Skeletal muscle cell (primary cell): ENCODE results near the gene MAN1B1.

Experiments
- DNase-seq: peaks from one replicate; pipeline ENCODE4 v3.0.0-alpha.2; 2010; ENCODE audit warnings: low read depth
- H3K4me3 ChIP-seq: 2 replicates; pipeline ENCODE4 v1.5.1; 2011; ENCODE audit warnings: low read depth, mild to moderate bottlenecking, control low read depth, low read length, moderate library complexity

MAN1B1 gene

GRCh38 chr9:137066096-137066861 lies 20.5 kb upstream of the MAN1B1 start:
- DNase-seq, result no peak

DNA sequence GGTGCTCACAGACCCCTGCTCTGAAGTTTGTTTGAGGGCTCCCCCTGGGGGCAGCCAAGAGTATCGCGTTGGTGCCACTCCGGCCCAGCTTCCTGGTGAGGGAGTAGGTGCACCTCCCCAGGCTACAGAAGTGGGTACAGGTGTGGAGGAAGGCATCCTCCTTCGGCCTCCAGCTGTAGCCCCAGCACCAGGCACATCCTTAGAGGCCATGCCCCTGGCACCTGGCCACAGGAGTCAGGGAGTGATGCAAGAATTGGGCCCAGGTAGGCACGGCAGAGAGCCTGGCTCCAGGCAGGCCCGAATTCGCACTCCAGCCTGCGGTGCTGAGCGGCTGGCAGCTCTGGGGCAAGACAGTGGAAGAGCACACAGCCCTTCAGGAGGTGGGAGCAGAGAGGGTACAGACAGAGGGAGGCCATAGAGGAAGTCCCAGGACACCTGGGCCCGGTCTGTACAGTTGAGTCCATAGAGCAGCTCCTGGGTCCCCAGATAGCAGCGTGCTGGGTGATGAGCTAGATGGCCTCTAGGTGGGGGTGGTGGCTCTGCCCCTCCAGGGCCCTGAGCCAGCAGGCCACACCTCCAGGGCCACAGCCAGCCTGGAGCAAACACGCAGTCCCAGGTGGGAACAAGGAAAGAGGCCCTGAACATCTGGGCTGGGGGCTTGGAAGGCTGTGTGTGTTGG lies 18.8 kb upstream of the MAN1B1 start:
- DNase-seq, result no peak
- H3K4me3 ChIP-seq, result no peak overlapping the region

More at GRCh38 chr9:137066096-137066861, 20.5 kb upstream of the MAN1B1 start:
- H3K4me3 ChIP-seq, result no peak overlapping the region

DNA sequence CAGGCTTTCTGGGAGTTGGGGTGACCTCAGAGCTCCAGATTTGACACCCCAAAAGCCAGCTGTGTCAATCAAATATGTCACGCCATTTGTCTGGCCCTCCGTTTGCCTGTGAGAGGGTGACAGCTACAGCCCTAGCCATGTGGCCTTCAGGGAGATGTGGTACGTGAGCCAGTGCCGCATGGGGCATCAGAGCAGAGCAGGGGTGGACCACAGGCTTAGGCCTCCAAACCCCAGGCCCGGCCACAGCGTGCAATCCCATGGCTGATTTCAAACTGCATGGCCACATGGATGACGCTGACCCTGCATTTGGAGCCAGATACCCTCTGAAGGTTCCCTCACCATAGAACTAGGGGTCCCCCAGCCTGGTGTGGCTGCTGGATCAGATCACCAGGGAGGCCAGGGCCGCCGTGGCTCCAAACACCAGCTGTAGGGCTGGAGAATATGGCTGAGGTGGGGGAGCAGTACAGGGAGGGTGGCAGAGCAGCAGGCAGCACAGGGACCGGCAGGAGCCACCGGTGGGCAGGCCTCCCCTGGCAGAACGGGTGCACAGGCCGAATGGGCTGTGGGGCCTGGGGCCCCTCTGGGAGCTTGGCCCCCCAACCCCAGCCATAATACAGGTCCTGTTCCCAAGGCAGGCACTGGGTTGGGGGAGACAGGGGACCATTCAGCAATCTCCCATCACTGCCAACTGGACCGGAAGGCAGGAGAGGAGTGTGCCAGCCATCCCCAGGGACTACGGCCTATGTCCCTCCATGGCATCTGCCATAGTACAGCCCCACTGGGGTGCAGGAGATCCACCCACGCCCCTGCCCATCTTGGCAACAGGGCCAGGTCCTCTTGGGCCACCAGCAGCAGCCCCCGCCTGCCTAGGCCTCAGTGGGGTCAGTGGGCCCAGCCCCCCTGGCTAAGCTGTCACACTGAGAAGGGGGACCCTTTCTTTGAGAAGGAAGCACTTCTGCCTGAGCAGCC lies 18.0 kb upstream of the MAN1B1 start:
- no peak overlapping the region for H3K4me3 ChIP-seq
- DNase-seq, result no peak

GRCh38 chr9:137069508-137070091 lies 17.2 kb upstream of the MAN1B1 start:
- no peak for DNase-seq
- H3K4me3 ChIP-seq, result peak overlapping the region; percentile 22

DNA sequence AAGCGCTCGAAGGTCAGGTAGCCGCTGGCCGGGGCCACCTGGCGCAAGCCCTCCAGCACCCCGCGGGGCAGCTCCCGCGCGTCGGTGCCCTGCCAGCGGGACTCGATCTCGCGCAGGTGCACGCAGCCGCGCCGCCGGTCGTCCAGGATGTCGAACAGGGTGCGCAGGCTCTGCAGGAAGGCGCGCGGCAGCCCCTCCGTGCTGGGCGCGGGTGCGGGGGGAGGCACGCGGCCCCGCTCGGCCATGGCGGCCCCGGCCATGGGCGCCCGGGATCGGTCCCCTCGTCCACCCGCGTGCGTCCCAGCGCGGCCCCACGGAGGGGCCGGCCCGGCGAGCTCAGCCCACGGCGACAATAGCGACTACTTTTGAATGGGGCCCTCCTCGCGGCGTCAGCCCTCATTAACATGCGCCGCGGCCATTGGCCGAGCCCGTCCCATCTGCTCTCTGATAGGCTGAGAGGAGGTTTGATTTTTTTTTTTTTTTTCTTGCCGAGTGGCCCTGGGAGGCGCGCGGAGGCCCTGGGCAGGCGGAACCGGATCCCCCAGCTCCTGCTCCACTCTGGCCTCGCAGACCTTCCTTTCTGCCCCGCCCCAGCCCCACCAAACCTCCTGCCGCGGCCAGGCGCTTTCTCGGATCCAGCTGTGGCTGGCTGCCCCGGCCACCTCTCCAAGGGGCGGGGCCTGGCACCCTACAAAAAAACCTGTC lies 16.4 kb upstream of the MAN1B1 start, which contains the start of gene SAPCD2:
Gene SAPCD2 (minus strand): TSS at position 357 of the 705 bp plus-strand sequence. CDS start 97 bp downstream, at position 260.
- DNase-seq, result peak; percentile 36
- H3K4me3 ChIP-seq, result peak within 1 kb of the TSS; percentile 40

DNA sequence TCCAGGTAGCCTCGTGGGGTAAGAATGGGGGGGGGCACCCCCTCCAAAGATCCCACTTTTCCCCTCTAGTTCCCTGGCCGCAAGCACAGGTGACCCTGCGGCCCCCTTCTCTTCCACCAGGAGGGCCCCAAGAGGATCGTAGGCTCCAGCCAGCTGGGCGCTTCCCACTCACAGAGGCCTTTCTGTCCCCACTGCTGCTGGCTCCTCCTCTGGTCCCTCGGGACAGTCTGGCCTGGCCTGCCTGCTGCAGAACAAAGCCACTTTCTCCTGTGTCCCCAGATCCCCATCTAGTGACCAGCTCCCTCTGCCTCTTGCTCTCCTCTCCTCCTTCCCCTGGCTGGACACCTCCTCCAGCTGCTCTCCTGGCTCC lies 15.9 kb upstream of the MAN1B1 start:
- peak overlapping the region; percentile 40 for H3K4me3 ChIP-seq
- DNase-seq, result no peak

- DNase-seq, result no peak
- no peak overlapping the region for H3K4me3 ChIP-seq
These were observed 15.5 kb upstream of the MAN1B1 start for GRCh38 chr9:137071282-137071681.

GRCh38 chr9:137073992-137074399 lies 12.8 kb upstream of the MAN1B1 start:
- no peak overlapping the region for H3K4me3 ChIP-seq
- DNase-seq, result no peak

GRCh38 chr9:137074657-137075274 lies 12.0 kb upstream of the MAN1B1 start:
- H3K4me3 ChIP-seq, result no peak overlapping the region
- DNase-seq, result no peak

- no peak for DNase-seq
- no peak overlapping the region for H3K4me3 ChIP-seq
These were observed 11.5 kb upstream of the MAN1B1 start for GRCh38 chr9:137075275-137075775.

GRCh38 chr9:137076636-137077009 lies 10.2 kb upstream of the MAN1B1 start:
- H3K4me3 ChIP-seq, result peak overlapping the region; percentile 40
- DNase-seq, result no peak

- peak within 1 kb of the TSS; percentile 64 for H3K4me3 ChIP-seq
- no peak for DNase-seq
These were observed 9.6 kb upstream of the MAN1B1 start, which contains the start of gene UAP1L1 for GRCh38 chr9:137077010-137077747. TSS of gene UAP1L1 (plus strand) at chr9:137077517. CDS start at chr9:137077533, 16 bp downstream.

DNA sequence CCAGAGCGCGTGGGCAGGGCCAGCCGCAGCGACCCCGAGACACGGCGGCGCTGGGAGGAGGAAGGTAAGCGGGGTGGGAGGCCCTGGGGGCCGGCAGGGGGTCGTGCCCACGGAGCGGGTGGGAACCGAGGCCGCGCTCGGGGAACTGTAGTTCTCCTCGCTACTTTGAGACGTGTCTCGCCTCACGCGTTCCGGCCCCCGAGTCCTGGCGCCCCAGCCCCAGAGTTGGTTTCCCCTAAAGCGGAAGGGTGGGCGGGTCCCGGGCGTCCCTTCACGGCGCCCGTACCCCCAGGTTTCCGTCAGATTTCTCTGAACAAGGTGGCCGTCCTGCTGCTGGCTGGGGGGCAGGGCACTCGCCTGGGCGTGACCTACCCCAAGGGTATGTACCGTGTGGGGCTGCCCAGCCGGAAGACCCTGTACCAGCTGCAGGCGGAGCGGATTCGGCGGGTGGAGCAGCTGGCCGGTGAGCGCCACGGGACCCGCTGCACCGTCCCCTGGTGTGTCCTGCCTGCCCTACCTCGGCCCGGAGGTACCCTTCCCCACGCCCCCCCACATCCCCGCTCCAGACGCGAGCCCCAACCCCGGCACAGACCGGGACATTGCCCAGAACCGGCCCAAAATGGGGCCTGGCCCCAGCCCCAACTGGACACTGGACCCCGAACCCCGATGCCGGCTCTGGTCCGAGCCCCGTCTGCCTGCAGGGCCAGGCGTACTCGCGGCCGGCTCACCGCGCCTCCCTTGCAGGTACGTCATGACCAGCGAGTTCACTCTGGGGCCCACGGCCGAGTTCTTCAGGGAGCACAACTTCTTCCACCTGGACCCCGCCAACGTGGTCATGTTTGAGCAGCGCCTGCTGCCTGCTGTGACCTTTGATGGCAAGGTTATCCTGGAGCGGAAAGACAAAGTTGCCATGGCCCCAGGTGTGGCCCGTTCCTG lies 8.8 kb upstream of the MAN1B1 start:
- DNase-seq, result no peak

GRCh38 chr9:137078701-137079400 lies 7.9 kb upstream of the MAN1B1 start:
- peak overlapping the region; percentile 64 for H3K4me3 ChIP-seq
- DNase-seq, result no peak

More for the DNA sequence above, 8.8 kb upstream of the MAN1B1 start:
- peak overlapping the region; percentile 64 for H3K4me3 ChIP-seq

DNA sequence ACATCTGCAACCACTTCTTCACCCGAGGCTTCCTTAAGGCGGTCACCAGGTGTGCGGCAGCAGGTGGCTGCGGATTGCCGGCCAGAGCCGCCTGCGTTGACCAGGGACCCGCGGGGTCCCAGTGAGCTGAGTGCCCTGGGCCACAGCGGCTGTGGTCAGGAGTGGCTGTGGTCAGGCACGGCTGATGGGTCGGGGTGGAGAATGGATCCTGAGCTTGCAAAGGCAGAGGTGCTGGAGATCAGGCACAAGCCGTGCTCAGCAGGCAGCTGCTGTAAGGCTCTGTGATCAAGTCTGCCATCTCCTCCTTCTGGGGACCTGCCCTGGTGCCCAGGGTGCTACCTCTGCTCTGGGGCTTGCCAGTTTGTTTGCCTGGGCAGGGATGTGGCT lies 7.4 kb upstream of the MAN1B1 start:
- no peak for DNase-seq
- H3K4me3 ChIP-seq, result no peak overlapping the region
